Measurements from ENCODE around the gene ERBB4. TPM values are rescaled to one million over a fixed set of nuclear protein-coding genes. Genes with fewer than 3 reads are reported as not detected.

Gene ERBB4
- total and polyA plus RNA-seq, 2 of the 8 experiments (the other 6 are each of a cell fraction or from before 2014, with no cell fraction given) = 0.34 to 1.3 TPM

GRCh38 chr2:211473116-211473515 lies 1065.5 kb downstream of the ERBB4 start:
- H3K9ac ChIP-seq (replicated peaks in 1 of 4; ENCODE audit: extremely low read depth in 1 of 4, low read depth in 3 of 4, low read length in 3 of 4) = no peak overlapping the region
- CTCF ChIA-PET (ENCODE audit: partially characterized antibody) = no interaction called here
- H3K4ac ChIP-seq (replicated peaks; ENCODE audit: insufficient read length, low read depth, low read length) = no peak overlapping the region

More at GRCh38 chr2:211473116-211473515, 1065.5 kb downstream of the ERBB4 start:
- H2BK12ac ChIP-seq (ENCODE audit: low read depth, low read length) = no peak overlapping the region
- H3K14ac ChIP-seq (ENCODE audit: insufficient read length) = no peak overlapping the region
- no peaks in the 10 kb centered on the region for H3K9me3 ChIP-seq (ENCODE audit: insufficient read depth in 2 of 2, low read depth in 1 of 2, low read length in 1 of 2)
- H4K20me1 ChIP-seq (replicated peaks in 1 of 2; ENCODE audit: control insufficient read depth in 1 of 2, insufficient read depth in 2 of 2, low read length in 2 of 2) = no peaks in the 10 kb centered on the region
- no peak overlapping the region for H3K4me2 ChIP-seq (ENCODE audit: insufficient read depth in 1 of 2, low read depth in 2 of 2, low read length in 2 of 2)
- no peak overlapping the region for H4K8ac ChIP-seq (ENCODE audit: extremely low read depth, insufficient read depth, low read length)
- no peak overlapping the region for H2AK5ac ChIP-seq (ENCODE audit: low read depth, low read length)
- no peaks in the 10 kb centered on the region for H3K36me3 ChIP-seq (ENCODE audit: control insufficient read depth in 2 of 4, insufficient read depth in 4 of 4, low read length in 3 of 4)
- H2BK15ac ChIP-seq (ENCODE audit: low read length) = no peak overlapping the region
- no peak overlapping the region for H4K91ac ChIP-seq (replicated peaks; ENCODE audit: insufficient read length, low read length)
- no peak overlapping the region for H2BK120ac ChIP-seq (replicated peaks; ENCODE audit: low read depth, low read length)
- no peak overlapping the region for H2BK5ac ChIP-seq (ENCODE audit: low read depth, low read length)
- H3K27me3 ChIP-seq (replicated peaks in 1 of 4; ENCODE audit: control insufficient read depth in 3 of 4, extremely low read depth in 1 of 4, insufficient read depth in 3 of 4, low read length in 3 of 4) = no peaks in the 10 kb centered on the region
- TF ChIP-seq CBX5 (IDR thresholded peaks at IDR 0.05; ENCODE audit: low read depth, low read length) (no peak), CHD1 (IDR thresholded peaks at IDR 0.05; ENCODE audit: low read depth, low read length) (no peak), POLR2AphosphoS5 (IDR thresholded peaks at IDR 0.05; ENCODE audit: low read depth, low read length) (no peak), YY1 (IDR thresholded peaks at IDR 0.05; ENCODE audit: low read depth, low read length) (no peak), CREB1 (IDR thresholded peaks at IDR 0.05) (no peak), RAD21 (IDR thresholded peaks at IDR 0.05 in 1 of 2, conservative IDR thresholded peaks at IDR 0.05 in 1 of 2; ENCODE audit: low read depth in 2 of 2, low read length in 2 of 2) (no peak), RXRA (IDR thresholded peaks at IDR 0.05; ENCODE audit: insufficient read depth, low read depth, low read length) (no peak), PHF8 (conservative IDR thresholded peaks at IDR 0.05; ENCODE audit: low read depth, low read length) (no peak), BACH1 (IDR thresholded peaks at IDR 0.05; ENCODE audit: low read length) (no peak), SP1 (IDR thresholded peaks at IDR 0.05; ENCODE audit: low read depth, low read length) (no peak)
- no peaks in the 10 kb centered on the region for H3K79me2 ChIP-seq (ENCODE audit: control insufficient read depth in 1 of 2, insufficient read depth in 2 of 2, low read length in 2 of 2)
- no peak overlapping the region for H3K23ac ChIP-seq (ENCODE audit: insufficient read length)
- DNase-seq (ENCODE audit: low read depth in 1 of 2, low spot score in 2 of 2) (no peak), FAIRE-seq (no peak)
- POLR2A ChIA-PET (ENCODE audit: partially characterized antibody) = no interaction called here
- H2BK20ac ChIP-seq (ENCODE audit: low read length) = no peak overlapping the region
- no peak overlapping the region for H3K56ac ChIP-seq (replicated peaks; ENCODE audit: insufficient read length, low read depth, low read length)
- no peaks in the 10 kb centered on the region; the same call in 1 of the 2 replicates for H3K79me1 ChIP-seq (ENCODE audit: low read depth, low read length)
- H3K23me2 ChIP-seq (ENCODE audit: low read depth, low read length) = no peaks in the 10 kb centered on the region; the same call in 1 of the 2 replicates
- H3K27ac ChIP-seq (ENCODE audit: low read depth, low read length) = no peak overlapping the region
- no peak overlapping the region for H3K18ac ChIP-seq (ENCODE audit: extremely low read depth, low read length)
- no peak overlapping the region for H3K4me3 ChIP-seq (ENCODE audit: extremely low read depth in 1 of 4, insufficient read depth in 2 of 4, low read depth in 3 of 4, low read length in 4 of 4)
- peaks cover 0 to 12% (median 7%) of the 10 kb centered on the region in 4 experiments; a peak in 3 of 7 replicates for H3K4me1 ChIP-seq (replicated peaks in 1 of 4; ENCODE audit: control insufficient read depth in 3 of 4, insufficient read depth in 4 of 4, low read length in 3 of 4)
- H2AFZ ChIP-seq (ENCODE audit: low read length) = no peak overlapping the region
- H4K5ac ChIP-seq (ENCODE audit: insufficient read length, low read depth, low read length) = no peak overlapping the region
